ENCODE data around the gene CLMN.

GRCh38 chr14:95218472-95219193 is 101.1 kb downstream of the CLMN start:
- no peak for TF ChIP-seq EZH2 (IDR thresholded peaks at IDR 0.05; ENCODE audit: borderline replicate concordance, insufficient read depth, low read depth, low read length, poor library complexity, severe bottlenecking)
- TF ChIP-seq, protein P1, sequence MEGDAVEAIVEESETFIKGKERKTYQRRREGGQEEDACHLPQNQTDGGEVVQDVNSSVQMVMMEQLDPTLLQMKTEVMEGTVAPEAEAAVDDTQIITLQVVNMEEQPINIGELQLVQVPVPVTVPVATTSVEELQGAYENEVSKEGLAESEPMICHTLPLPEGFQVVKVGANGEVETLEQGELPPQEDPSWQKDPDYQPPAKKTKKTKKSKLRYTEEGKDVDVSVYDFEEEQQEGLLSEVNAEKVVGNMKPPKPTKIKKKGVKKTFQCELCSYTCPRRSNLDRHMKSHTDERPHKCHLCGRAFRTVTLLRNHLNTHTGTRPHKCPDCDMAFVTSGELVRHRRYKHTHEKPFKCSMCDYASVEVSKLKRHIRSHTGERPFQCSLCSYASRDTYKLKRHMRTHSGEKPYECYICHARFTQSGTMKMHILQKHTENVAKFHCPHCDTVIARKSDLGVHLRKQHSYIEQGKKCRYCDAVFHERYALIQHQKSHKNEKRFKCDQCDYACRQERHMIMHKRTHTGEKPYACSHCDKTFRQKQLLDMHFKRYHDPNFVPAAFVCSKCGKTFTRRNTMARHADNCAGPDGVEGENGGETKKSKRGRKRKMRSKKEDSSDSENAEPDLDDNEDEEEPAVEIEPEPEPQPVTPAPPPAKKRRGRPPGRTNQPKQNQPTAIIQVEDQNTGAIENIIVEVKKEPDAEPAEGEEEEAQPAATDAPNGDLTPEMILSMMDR (IDR thresholded peaks at IDR 0.05) = no peak
